HG02884 (cell line): ENCODE results near the gene PERM1.
A peak's percentile ranks its signal among the peaks of the same experiment; 100 is the strongest.
"Not testable (repeated sequence)": the region's sequence is repeated elsewhere in the genome, so short reads cannot be mapped to it uniquely, and the experiment has no call there.

ENCODE experiments used
- ATAC-seq: cut with Tn5 transposase; IDR thresholded peaks from one replicate; pipeline ENCODE4 v1.9.1; 2021; ENCODE audit warnings: mild to moderate bottlenecking, moderate library complexity; ENCODE audit not compliant: unreplicated experiment

Gene PERM1

GRCh38 chr1:981955-982558, at the start of gene PERM1:
Gene PERM1, minus strand, starts transcription at chr1:982093. Its CDS starts 1,064 bp downstream, at chr1:981029.
- no peak for ATAC-seq

- ATAC-seq, result not testable (repeated sequence)
Measured at GRCh38 chr1:1030867-1031658, 49.2 kb upstream of the PERM1 start.

GRCh38 chr1:1027791-1028190, 45.9 kb upstream of the PERM1 start:
- no peak for ATAC-seq

- ATAC-seq, result no peak
Measured at GRCh38 chr1:1026599-1027413, 44.9 kb upstream of the PERM1 start.

- no peak for ATAC-seq
Measured at GRCh38 chr1:1025730-1026129, 43.8 kb upstream of the PERM1 start.

- no peak for ATAC-seq
Measured at GRCh38 chr1:1024771-1025699, 43.1 kb upstream of the PERM1 start.

GRCh38 chr1:1024149-1024770, 42.4 kb upstream of the PERM1 start:
- ATAC-seq, result no peak

GRCh38 chr1:1023700-1024099, 41.8 kb upstream of the PERM1 start:
- ATAC-seq, result no peak

GRCh38 chr1:1022302-1023009, 40.6 kb upstream of the PERM1 start:
- no peak for ATAC-seq

- no peak for ATAC-seq
Measured at GRCh38 chr1:1021920-1022259, 40.0 kb upstream of the PERM1 start.

- ATAC-seq, result no peak
Measured at GRCh38 chr1:1021010-1021919, 39.4 kb upstream of the PERM1 start.

- ATAC-seq, result no peak
Measured at GRCh38 chr1:1020415-1021009, 38.6 kb upstream of the PERM1 start.

GRCh38 chr1:1020000-1020404, 38.1 kb upstream of the PERM1 start, which contains the start of gene AGRN:
Gene AGRN, plus strand, starts transcription at chr1:1020120. Its CDS starts 53 bp downstream, at chr1:1020173.
- peak; percentile 28 for ATAC-seq

- peak; percentile 72 for ATAC-seq
Measured at GRCh38 chr1:1019122-1019999, 37.5 kb upstream of the PERM1 start.

- not testable (repeated sequence) for ATAC-seq
Measured at GRCh38 chr1:1018321-1018685, 36.4 kb upstream of the PERM1 start.

GRCh38 chr1:1017397-1018320, 35.8 kb upstream of the PERM1 start:
- not testable (repeated sequence) for ATAC-seq
